HL-60 (cell line): ENCODE measurements around the gene DSCAML1.

Source experiments
- DNase-seq, 2 experiments: peaks; one replicate each; pipeline ENCODE4 v3.0.0-alpha.2; 2010 to 2020; ENCODE audit warnings: low read depth in 1 of 2, low spot score in 1 of 2
- H3K27ac ChIP-seq: fragments of 250-450 bp; sonication (Bioruptor Pico); replicated peaks from 2 replicates; pipeline ENCODE4 v1.5.1; 2020; ENCODE audit warnings: mild to moderate bottlenecking, moderate library complexity
- H3K27me3 ChIP-seq: fragments of 250-450 bp; sonication (Bioruptor Pico); 2 replicates; pipeline ENCODE4 v1.5.1; 2021; ENCODE audit warnings: mild to moderate bottlenecking, moderate library complexity; ENCODE audit not compliant: insufficient read depth, poor library complexity, severe bottlenecking
- H3K4me3 ChIP-seq: replicated peaks from 2 replicates; pipeline ENCODE4 v1.5.1; 2011; ENCODE audit warnings: mild to moderate bottlenecking, control low read depth, low read length; ENCODE audit not compliant: insufficient read depth
- CTCF ChIP-seq: IDR thresholded peaks from one replicate; pipeline ENCODE4 v1.5.1; 2011; ENCODE audit warnings: low read length, control low read depth, inconsistent platforms; ENCODE audit not compliant: insufficient read depth
- GABPA ChIP-seq: IDR thresholded peaks from 2 replicates; pipeline ENCODE4 v1.6.1; 2012; ENCODE audit warnings: low read depth
- POLR2AphosphoS5 ChIP-seq: IDR thresholded peaks from 2 replicates; pipeline ENCODE4 v1.6.1; 2012; ENCODE audit warnings: low read depth
- REST ChIP-seq: IDR thresholded peaks from 2 replicates; pipeline ENCODE4 v1.6.1; 2012; ENCODE audit warnings: low read depth; ENCODE audit not compliant: insufficient replicate concordance
- SPI1 ChIP-seq: IDR thresholded peaks from 2 replicates; pipeline ENCODE4 v1.6.1; 2012; ENCODE audit warnings: low read depth, mild to moderate bottlenecking, borderline replicate concordance

The DSCAML1 gene

GRCh38 chr11:117523680-117524079, 273.3 kb downstream of the DSCAML1 start:
- no peak for DNase-seq
- no peak overlapping the region for H3K4me3 ChIP-seq
- peaks cover 7% of the 10 kb centered on the region for H3K27me3 ChIP-seq
- no peak overlapping the region for H3K27ac ChIP-seq
- TF ChIP-seq SPI1: no peak
- TF ChIP-seq GABPA: no peak
- TF ChIP-seq REST: no peak
- no peak for TF ChIP-seq POLR2AphosphoS5
- TF ChIP-seq CTCF: no peak

GRCh38 chr11:117521974-117522373, 275.0 kb downstream of the DSCAML1 start:
- TF ChIP-seq GABPA: no peak
- no peak overlapping the region for H3K4me3 ChIP-seq
- H3K27me3 ChIP-seq: peaks cover 2% of the 10 kb centered on the region
- DNase-seq: no peak
- no peak overlapping the region for H3K27ac ChIP-seq

GRCh38 chr11:117520966-117521365, 276.1 kb downstream of the DSCAML1 start:
- peaks cover 2% of the 10 kb centered on the region for H3K27me3 ChIP-seq
- DNase-seq: no peak
- TF ChIP-seq GABPA (no peak), SPI1 (no peak), REST (no peak), POLR2AphosphoS5 (no peak), CTCF (no peak)
- H3K4me3 ChIP-seq: no peak overlapping the region
- no peak overlapping the region for H3K27ac ChIP-seq

- Histone ChIP-seq H3K27ac (no peak overlapping the region), H3K4me3 (no peak overlapping the region), H3K27me3 (peaks cover 2% of the 10 kb centered on the region)
- DNase-seq: no peak
- TF ChIP-seq CTCF (no peak), REST (no peak), POLR2AphosphoS5 (no peak), SPI1 (no peak), GABPA (no peak)
Measured at GRCh38 chr11:117520201-117520600, 276.8 kb downstream of the DSCAML1 start.
